ENCODE results near the gene GPR152.

GPR152 gene, protein sequence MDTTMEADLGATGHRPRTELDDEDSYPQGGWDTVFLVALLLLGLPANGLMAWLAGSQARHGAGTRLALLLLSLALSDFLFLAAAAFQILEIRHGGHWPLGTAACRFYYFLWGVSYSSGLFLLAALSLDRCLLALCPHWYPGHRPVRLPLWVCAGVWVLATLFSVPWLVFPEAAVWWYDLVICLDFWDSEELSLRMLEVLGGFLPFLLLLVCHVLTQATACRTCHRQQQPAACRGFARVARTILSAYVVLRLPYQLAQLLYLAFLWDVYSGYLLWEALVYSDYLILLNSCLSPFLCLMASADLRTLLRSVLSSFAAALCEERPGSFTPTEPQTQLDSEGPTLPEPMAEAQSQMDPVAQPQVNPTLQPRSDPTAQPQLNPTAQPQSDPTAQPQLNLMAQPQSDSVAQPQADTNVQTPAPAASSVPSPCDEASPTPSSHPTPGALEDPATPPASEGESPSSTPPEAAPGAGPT

DNA sequence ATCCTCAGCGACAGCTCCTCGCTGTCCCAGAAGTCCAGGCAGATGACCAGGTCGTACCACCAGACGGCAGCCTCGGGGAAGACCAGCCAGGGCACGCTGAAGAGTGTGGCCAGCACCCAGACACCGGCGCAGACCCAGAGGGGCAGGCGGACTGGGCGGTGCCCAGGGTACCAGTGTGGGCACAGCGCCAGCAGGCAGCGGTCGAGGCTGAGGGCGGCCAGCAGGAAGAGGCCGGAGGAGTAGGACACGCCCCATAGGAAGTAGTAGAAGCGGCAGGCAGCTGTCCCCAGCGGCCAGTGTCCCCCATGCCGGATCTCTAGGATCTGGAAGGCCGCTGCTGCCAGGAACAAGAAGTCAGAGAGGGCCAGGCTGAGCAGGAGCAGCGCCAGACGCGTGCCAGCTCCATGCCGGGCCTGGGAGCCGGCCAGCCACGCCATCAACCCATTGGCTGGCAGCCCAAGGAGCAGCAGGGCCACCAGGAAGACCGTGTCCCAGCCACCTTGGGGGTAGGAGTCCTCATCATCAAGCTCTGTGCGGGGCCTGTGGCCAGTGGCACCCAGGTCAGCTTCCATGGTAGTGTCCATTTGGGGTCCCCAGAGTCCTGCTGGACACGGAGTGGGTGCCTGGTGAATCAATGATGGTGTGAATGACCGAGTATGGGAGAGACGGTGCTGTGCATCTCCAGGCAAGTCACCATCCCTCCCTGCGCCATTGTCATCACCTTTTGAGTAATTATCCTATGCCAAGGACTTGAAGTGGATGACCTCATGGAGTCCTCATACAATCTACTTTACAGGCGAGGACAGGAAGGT is at the start of gene GPR152:
TSS of gene GPR152 (minus strand) at position 589 of the 812 bp plus-strand sequence. CDS start at position 584, 5 bp downstream.
- no peak for DNase-seq

DNA sequence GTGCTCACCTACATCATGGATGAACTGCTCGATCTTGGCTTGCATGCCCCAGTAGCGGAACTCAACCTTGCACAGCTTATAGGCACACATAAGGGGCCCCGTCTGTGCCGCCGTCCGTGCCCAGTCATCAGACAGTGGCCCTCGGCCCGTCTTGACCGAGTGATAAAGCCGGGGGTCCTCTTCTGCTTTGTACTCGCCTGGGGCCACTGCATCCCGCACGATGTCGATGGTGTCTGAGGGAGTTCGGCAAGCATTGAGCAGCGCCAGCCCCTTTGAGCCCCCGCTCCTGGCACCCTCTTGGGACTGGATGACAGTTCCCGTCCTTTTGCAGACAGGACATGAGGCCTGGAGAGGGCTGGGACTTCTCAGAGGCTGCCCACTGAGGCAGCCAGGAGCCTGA is 49.3 kb upstream of the GPR152 start:
- DNase-seq: no peak

DNA sequence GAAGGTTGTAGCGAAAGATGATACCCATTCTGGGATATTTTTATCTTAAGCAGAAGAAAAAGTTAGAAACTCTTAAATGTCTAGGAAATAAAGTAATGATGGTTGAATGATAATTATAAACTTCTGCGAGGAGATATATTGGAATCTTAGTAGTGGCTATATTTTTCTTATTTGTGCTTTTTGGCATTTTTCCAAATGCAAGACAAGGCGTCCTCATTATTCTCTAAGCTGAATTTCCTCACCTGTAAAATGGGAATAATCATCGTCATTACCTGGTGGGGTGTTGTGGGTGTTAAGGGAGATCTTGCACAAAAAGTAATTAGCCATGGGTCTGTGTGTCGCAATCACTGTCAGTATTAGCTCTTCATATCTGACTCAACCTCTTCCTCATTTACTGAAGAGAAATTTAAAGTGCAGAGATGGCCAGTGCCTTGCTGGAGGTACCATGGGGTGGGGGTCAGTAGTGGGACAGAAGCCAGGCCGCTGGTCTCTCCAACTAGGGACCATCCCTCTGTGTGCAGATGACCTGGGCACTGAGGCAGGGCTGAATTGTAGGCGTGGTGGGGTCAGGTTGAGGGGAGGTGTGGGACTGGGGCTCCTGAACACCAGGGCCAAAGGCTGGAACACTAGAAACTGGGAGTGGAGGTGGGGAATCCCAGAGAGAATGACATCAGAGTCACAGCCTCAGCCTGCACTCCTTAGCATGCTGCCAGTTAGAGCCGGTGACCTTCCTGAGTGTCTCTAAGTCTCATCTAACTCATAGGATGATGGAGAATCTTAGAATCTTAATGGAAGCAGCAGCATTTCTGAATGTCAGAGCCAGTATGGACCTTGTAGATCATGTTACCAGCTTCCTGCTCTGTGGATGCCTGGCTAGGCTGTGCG is 48.5 kb upstream of the GPR152 start:
- no peak for DNase-seq

DNA sequence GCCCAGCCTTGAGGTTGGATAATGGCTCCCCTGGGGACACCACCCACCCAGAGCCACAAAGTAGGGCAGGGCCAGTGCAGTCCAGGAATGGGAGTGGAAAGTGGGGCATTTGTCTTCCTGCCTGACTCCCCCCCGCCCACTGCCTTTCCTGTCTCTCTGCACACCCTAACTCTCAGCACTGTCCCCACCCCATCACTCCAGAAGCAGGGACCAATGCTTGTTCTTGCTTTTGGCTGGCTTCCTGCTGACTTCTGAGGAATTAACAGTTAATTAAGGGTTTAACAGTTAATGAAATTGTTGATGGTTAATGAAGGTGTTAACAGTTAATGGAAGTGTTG is 47.9 kb upstream of the GPR152 start:
- DNase-seq: no peak

DNA sequence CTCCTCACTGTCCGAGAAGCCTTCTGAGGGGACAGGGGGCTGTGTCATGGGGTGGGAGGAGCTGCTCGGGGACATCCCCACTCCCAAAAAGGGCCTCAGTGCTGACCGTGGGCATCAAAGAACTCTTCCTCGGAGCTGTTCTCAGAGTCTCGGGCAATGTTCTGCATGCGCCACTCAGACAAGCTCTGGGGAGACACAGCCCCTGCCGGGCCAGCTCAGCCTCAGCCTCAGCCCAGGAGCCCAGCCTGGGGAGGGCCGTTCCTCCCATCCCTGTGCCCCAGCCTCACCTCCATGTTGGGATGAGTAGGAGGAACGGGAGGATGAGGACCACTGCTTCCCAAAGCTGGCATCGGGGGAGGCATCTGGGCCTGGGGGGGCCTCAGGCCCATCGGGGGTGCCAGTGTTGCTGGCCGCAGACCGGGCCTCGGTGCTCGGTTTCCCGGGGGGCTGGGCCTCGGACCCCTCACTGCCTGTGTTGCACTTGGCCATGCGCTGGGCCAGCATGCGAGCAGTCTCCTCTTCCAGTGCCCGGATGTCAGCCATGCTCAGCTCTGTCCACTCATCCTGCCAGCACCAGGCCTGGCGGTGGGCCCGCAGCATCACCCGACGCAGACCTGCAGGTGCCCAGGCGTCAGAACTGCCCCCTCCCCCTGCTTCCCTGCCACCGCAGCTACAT is 47.4 kb upstream of the GPR152 start:
- no peak for DNase-seq

DNA sequence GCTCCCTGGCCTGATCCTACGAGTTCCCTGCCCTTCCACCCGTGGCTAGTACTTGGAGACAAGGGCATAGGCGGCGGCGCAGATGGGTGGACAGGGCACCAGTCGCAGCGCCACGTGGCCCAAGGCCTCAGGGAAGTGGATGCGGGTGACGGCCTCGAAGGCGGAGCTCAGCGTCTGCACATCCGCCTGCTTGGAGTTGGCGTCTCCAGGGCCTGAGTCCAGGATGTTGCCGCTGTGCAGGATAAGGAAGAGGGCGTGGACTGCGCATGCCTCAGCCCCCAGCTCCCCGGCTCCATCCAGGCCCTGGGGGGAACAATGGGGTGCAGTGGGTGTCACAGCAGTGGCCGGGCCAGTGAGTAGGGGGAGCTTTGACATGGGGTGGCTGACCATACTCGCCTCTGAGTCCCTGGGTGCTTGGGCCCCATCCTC is 46.0 kb upstream of the GPR152 start:
- no peak for DNase-seq

DNA sequence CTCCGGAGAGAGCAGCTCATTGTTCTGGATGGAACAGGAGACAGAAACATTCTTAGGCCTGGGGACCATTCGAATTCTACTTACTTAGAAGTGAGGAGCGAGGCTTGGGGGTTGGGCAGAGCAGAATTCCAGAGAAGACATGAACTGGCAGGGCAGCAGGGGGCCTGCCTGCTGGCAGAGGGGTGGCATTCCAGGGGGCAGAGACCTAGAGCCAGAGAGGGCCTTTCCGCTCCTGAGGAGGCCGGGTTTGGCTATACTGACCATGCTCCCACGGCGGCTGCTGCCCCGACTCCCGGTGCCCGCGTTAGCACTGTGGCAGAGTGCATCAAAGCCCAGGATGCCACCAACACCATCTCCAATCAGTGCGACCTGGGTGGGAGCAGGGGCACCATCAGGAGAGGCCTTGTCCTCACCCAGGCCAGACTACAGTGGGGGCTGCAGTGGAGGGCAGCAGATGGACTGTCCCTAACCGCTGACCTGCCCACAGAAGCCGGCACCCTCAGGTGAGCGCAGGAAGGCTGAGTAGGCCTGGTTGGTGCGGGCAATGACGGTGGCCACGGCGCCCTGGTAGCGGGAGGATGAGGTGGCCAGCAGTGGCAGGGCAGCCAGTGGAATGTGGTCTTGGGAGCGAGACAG is 45.2 kb upstream of the GPR152 start:
- no peak for DNase-seq

DNA sequence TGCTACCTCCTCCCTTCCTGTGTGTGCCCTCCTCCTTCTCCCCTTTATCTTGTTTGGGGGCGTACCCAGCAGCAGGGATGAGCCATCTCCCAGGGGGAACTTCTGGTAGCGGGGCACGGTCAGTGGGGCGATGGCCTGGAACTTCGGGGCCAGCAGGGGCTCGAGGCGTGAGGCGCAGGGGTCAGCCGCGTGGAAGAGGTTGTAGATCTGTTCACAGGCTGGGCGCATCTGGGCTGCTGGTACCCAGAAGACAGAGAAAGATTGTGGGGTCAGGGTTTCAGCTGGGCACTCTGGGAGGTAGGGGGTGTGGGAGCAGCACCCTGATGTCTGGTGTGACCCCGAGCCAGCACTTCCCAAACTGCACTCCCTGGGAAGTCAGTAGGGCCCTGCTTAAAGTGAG is 43.6 kb upstream of the GPR152 start:
- DNase-seq: no peak

DNA sequence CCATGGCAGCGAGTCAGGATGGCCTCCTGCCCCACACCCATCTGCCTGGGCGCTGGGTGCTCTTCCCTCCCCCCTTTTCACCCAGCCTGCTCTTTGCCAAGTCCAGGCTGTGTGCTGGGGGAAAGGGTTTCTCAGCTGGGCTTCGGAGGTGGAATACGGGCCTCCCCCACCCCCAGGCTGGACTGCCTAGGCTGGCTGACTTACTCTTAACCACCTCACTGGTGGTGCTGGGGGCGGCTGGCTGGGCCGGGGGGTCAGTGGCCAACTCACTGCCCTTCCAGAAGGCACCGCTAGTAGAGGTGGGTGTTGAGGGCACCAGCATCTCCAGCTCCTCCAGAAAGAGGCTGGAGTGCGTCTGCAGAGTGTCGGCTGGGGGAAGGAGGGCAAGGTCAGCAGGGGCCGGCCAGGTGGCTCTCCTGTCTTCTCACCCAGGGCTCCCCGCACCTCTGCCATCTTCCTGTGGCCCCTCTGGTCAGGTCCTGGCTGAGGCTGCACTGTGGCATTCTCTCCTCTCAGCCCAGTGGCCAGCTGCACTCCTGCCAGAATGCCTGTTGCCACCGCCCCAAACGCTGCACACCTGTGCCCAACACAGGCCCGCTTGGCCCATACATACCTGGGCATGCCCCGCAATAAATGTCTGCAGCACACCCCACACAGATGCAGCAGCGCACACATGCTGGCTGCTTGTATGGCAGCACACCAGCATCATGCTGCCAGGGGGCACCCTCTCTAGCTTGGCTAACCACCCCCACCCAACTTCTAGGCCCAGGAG is 42.9 kb upstream of the GPR152 start:
- no peak for DNase-seq

DNA sequence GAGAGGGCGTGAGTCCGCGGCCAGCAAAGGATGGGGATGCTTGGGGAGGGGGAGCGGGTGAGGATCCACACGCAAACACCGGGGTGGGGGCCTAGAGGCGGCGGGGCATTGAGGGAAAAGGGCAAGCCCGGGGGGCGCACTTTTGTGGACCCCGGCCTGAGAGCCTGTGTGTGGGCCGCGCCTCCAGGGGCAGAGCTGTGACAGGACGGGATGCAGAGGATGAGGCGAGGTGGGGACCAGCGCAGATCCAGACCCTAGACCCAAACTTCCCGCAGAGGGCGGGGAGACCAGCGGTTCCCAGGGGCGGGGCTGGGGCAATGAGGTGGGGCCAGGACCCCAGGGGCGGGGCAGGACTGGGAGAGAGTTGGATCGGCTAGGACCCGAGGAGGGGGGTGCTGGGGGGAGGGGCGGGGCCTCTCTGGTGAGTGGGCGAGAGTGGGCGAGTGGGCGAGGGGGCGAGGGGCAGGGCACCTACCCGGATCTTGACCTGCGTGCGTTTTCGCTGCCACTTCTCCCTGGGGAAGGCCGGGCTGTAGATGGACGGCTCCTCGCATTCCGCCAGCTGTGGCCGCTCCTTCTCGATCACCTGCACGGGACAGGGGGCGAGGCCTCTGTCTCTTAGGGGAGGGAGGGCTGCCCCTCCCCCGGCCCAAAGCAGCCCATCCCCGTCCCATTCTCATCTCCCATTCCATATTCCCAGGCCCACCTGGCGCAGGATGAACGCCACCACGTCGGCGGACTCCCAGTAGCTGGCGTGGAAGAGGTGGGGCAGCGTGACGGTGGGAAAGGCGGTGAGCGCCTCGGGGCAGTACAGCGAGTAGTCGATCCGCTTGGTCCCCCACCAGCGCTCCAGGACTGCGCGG is 42.1 kb upstream of the GPR152 start:
- no peak for DNase-seq

DNA sequence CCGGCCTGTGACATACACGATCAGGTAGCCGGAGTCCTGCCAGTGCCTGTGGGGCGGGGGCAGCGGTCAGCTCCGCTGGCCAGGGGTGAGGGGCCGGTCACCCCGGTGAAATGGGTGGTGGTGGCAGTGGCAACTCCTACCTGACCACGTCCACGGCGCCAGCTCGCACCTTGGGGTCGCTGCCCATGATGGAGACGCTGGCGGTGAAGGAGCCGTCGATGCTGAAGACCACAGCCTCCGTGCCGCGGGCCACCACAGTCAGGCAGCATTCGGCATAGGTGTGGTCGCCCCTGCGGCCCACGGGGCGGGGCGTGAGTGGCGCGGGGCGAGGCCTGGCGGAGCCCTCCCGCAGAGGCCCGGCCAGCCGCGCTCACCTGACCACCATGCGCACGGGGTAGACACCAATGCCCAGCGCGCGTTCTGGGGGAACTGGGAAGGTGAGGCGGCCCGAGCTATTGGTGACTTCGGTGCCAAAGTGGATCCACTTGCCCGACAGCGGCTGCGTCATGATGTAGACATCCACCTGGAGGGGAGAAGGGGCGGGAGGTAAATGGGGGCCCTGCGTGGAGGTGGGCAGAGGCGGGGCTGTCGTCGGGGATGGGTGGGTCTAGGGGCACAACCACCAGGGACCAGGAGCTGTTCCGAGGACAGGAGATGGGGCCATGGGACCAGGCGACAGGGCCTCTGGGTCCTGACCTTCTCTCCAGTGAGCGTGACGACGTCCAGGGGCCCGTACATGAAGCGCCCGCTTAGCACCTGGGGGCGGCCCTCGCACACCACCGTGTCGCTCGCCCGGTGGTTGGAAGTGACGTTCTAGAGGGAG is 41.2 kb upstream of the GPR152 start:
- no peak for DNase-seq

DNA sequence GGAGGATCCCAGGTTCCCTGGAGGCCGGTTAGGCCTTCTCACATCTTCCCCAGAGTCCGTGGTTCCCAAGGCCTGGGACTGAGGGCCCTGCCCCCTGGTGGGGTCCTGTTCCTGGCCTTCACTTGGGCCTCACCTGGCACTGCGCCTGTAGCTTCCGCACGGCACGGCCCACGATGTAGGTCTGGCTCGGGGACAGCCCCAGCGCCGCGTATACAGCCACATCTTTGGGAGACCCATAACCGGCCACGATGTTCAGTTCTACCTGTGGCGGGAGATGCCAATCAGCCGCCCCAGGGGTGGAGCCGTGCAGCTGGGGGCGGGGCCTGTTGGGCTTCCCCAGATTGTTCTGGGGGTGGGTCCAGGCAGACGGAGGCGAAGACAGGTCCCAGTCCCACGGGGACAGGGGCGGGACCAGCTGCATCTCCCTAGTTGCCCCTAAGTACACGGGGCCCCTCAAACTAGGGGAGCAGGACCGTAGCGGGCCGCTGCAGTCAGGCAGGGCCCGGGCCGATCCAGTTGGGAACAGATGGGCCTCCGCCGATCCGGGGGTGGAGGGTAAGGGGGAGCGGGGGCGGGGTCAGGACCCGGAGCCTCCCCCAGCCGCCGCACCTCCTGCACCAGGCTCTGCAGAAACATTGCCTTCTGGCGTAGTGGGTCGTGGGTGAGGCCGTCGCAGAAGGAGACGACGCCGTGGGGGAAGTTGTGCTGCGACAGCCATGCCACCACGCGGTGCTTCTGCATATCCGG is 40.4 kb upstream of the GPR152 start:
- DNase-seq: no peak

DNA sequence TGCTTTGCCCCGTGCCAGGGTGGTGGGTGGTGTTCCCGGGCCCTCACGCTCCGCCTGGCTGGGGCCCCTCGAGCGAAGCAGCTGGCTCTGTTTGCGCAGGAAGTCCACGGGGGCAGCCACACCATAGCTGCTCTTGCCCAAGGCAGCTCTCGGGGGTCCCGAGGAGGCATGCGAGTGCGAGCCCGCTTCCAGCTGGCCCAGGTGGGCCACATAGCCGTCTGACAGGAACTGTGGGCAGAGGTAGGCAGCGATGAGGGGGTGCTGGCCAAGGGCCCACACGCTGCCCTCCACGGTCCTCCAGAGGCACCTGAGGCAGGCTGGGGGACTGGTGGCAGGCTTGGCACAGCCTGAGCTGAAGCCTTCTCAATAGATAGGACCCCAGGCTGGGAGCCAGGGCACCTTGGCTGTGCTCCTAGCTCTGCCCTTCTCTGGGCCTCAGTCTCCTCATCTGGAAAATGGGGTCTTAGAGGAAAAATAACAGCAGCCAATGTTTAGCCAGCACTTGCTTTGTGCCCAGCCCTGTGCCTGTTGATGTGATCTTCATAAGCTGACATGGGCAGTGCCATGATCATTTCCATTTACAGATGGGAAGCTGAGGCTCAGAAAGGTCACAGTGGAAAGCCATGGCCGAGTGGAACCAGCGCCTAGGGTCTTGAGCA is 39.7 kb upstream of the GPR152 start:
- no peak for DNase-seq

DNA sequence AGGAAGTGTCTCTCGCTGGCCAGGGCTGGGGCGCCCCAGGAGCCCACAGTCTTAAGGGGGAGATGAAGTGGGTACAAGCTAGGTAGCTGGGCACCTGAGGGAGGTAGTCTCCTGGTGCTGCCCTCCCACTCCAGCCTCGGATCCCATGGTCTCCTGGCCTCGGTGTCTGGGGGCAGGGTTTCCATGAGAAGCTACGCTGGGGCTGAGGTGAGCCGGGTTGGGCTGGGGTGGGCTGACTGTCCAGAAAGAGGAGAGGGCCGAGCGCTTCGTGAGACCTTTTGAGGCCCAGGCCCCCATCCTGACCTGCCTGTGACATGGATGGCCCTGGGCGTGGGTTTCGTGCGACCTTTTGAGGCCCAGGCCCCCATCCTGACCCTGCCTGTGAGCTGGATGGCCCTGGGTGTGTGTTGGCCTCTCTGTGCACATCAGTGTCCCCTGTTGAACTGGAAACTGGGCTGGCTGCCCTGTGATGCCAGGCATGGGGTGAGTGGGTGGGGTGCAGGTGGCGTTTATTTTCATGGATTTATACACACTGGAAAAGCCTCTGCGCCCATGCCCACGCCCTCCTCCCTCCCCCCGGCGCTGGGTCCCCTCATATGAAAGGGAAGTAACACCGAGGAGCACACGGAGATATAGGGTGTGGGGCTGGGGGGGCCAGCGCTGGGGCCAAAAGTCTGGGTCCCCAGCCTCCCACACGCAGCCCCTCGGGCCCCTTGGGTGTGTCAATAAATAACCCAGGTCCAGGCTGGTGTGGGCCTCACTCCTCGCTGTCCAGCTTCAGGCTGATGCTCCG is 38.9 kb upstream of the GPR152 start:
- no peak for DNase-seq

DNA sequence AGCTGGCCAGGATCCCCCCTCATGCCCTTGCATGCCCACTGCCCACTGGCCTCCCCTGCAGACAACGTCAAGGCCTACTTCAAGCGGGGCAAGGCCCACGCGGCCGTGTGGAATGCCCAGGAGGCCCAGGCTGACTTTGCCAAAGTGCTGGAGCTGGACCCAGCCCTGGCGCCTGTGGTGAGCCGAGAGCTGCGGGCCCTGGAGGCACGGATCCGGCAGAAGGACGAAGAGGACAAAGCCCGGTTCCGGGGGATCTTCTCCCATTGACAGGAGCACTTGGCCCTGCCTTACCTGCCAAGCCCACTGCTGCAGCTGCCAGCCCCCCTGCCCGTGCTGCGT is 38.2 kb upstream of the GPR152 start:
- no peak for DNase-seq

DNA sequence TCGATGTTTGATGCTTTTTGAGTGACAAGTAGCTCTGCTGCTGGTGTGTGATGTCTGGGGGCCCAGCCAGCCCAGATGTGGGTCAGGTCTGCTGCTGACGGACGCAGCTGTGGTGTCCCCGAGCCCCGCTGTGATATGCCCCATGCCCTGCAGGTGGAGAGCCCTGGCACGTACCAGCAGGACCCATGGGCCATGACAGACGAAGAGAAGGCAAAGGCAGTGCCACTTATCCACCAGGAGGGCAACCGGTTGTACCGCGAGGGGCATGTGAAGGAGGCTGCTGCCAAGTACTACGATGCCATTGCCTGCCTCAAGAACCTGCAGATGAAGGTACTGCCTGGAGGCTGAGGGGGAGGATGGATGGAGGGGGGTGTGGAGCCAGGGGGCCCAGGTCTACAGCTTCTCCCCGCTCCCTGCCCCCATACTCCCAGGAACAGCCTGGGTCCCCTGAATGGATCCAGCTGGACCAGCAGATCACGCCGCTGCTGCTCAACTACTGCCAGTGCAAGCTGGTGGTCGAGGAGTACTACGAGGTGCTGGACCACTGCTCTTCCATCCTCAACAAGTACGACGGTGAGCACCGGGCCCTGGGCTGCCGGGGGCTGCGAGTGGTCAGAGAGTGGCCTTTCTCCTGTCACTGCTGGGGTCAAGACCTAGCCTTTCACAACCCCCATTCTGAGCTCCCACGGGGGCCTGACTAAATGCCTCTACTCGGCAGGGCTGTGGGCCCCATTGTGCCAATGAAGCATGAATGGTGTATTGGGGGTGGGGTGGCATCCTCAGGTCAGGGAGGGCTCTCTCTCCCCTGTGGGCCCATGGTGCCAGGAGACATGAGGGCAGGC is 37.6 kb upstream of the GPR152 start:
- DNase-seq: no peak
